Naive thymus-derived CD4-positive, alpha-beta T cell (primary cell): ENCODE measurements around the gene ZSCAN29. TPM values are rescaled to one million over a fixed set of nuclear protein-coding genes. Genes with fewer than 3 reads are reported as not detected.

Source experiments
- ATAC-seq: fragments of 150-1000 bp; cut with Tn5 transposase; 2 replicates; pipeline ENCODE4 v1.10.0; 2021; ENCODE audit warnings: mild to moderate bottlenecking, moderate library complexity
- CTCF ChIA-PET: fragments of 350-600 bp; sonication (Branson Sonifier 250); formaldehyde crosslinking; loops from one replicate; lab custom pipeline; 2021; ENCODE audit warnings: antibody characterized with exemption; lab: Charles Lee
- POLR2A ChIA-PET: fragments of 350-600 bp; sonication (Branson Sonifier 250); formaldehyde crosslinking; loops from one replicate; lab custom pipeline; 2021; ENCODE audit warnings: antibody characterized with exemption, inconsistent platforms; lab: Charles Lee
- DNase-seq, 9 donors: peaks; one replicate each; pipeline versions ENCODE4 v3.0.0 to v3.0.0-alpha.2; 2020 to 2022; ENCODE audit warnings: mixed read lengths in 1 of 9
- H3K27ac ChIP-seq: one replicate; pipeline ENCODE4 v1.7.0; 2013; ENCODE audit warnings: mild to moderate bottlenecking, low read depth, low read length, moderate library complexity
- H3K27me3 ChIP-seq, 2 donors: one replicate each; pipeline ENCODE4 v1.7.0; 2013; ENCODE audit warnings: low read length in 2 of 2, mild to moderate bottlenecking in 2 of 2, moderate library complexity in 2 of 2; ENCODE audit not compliant: control insufficient read depth in 2 of 2, insufficient read depth in 2 of 2
- H3K36me3 ChIP-seq, 3 experiments: 1 replicate in 2 of 3; 2 replicates in 1 of 3; pipeline ENCODE4 v1.7.0; 2013; ENCODE audit warnings: low read length in 3 of 3, mild to moderate bottlenecking in 3 of 3, moderate library complexity in 1 of 3; ENCODE audit not compliant: insufficient read depth in 3 of 3, control insufficient read depth in 2 of 3
- H3K4me1 ChIP-seq, 2 donors: one replicate each; pipeline ENCODE4 v1.7.0; 2013; ENCODE audit warnings: low read length in 2 of 2, mild to moderate bottlenecking in 2 of 2, moderate library complexity in 1 of 2; ENCODE audit not compliant: control insufficient read depth in 2 of 2, insufficient read depth in 2 of 2
- H3K4me3 ChIP-seq: 2 replicates; pipeline ENCODE4 v1.7.0; 2013; ENCODE audit warnings: mild to moderate bottlenecking, low read length
- H3K9me3 ChIP-seq, 3 experiments: 1 replicate in 2 of 3; 2 replicates in 1 of 3; pipeline ENCODE4 v1.7.0; 2013; ENCODE audit warnings: low read length in 3 of 3; ENCODE audit not compliant: control insufficient read depth in 2 of 3
- H3K27ac Mint-ChIP-seq, 9 donors: one replicate each; pipeline ENCODE4 v1.8.0; 2020 to 2022; ENCODE audit warnings: mixed read lengths in 9 of 9, mild to moderate bottlenecking in 8 of 9, moderate library complexity in 5 of 9, inconsistent platforms in 2 of 9
- H3K27me3 Mint-ChIP-seq, 5 donors: one replicate each; pipeline ENCODE4 v1.8.0; 2021 to 2022; ENCODE audit warnings: mixed read lengths in 5 of 5, mild to moderate bottlenecking in 1 of 5
- H3K36me3 Mint-ChIP-seq, 5 donors: one replicate each; pipeline ENCODE4 v1.8.0; 2020 to 2022; ENCODE audit warnings: mixed read lengths in 5 of 5, mild to moderate bottlenecking in 3 of 5, inconsistent platforms in 1 of 5
- H3K4me1 Mint-ChIP-seq, 7 donors: one replicate each; pipeline ENCODE4 v1.8.0; 2020 to 2022; ENCODE audit warnings: mixed read lengths in 7 of 7, mild to moderate bottlenecking in 3 of 7, inconsistent platforms in 1 of 7
- H3K4me3 Mint-ChIP-seq, 10 donors: one replicate each; pipeline ENCODE4 v1.8.0; 2020 to 2022; ENCODE audit warnings: mild to moderate bottlenecking in 10 of 10, mixed read lengths in 10 of 10, moderate library complexity in 6 of 10, inconsistent platforms in 2 of 10
- H3K9me3 Mint-ChIP-seq, 11 donors: one replicate each; pipeline ENCODE4 v1.8.0; 2020 to 2022; ENCODE audit warnings: mixed read lengths in 11 of 11, mild to moderate bottlenecking in 4 of 11, inconsistent platforms in 1 of 11, moderate library complexity in 1 of 11
- intact Hi-C, 2 donors: fragments of 100-400 bp; cut with micrococcal nuclease; formaldehyde crosslinking; loops; one replicate each; pipeline ENCODE4 v1.15.1; 2023
- polyA plus RNA-seq, 2 donors: library from polyadenylated mRNA; unstranded; fragments of 300-500 nt; fragmentation: Illumina TruSeq; gene quantifications; one replicate each; pipeline ENCODE4 v1.2.3, GENCODE V29; 2021
- total RNA-seq, 6 experiments: library from RNA in 5 of 6; stranded (reverse) in 5 of 6; gene quantifications; 1 replicate in 5 of 6; 2 replicates in 1 of 6; pipeline ENCODE4 v1.2.3 and lab custom pipeline; 2021 to 2026

Gene ZSCAN29
- total and polyA plus RNA-seq, 7 experiments from 2014 or later, result 3.1 to 36.9 (median 16.2) TPM

- no peaks in the 10 kb centered on the region for H3K4me1 ChIP-seq
- Mint-ChIP-seq H3K36me3 (no peaks in the 10 kb centered on the region), H3K4me1 (no peaks in the 10 kb centered on the region), H3K4me3 (no peak overlapping the region), H3K27ac (no peak overlapping the region), H3K9me3 (no peaks in the 10 kb centered on the region), H3K27me3 (peaks cover 10 to 41% (median 28%) of the 10 kb centered on the region in 5 donors)
- no peak overlapping the region for H3K4me3 ChIP-seq
- no peaks in the 10 kb centered on the region for H3K36me3 ChIP-seq
- H3K27me3 ChIP-seq, result no peaks in the 10 kb centered on the region
- no peak for DNase-seq
- no peaks in the 10 kb centered on the region for H3K9me3 ChIP-seq
- ChIA-PET CTCF (interaction anchor here (0.7 kb wide), 2 partner anchors 31 to 827 kb away, joined by 3 to 5 read pairs; no protein-coding TSS in a partner anchor), POLR2A (interaction anchor here (0.6 to 0.7 kb wide), 2 partner anchors 28 to 129 kb away, joined by 5 to 7 read pairs; no protein-coding TSS in a partner anchor)
- ATAC-seq, result no peak
- intact Hi-C loops, result no loop called here
- H3K27ac ChIP-seq, result no peak overlapping the region
These were observed 53.9 kb downstream of the ZSCAN29 start for GRCh38 chr15:43316971-43317346.

- no peak for ATAC-seq
- Mint-ChIP-seq H3K4me1 (peaks cover 0 to 2% (median 0%) of the 10 kb centered on the region in 7 donors), H3K36me3 (no peaks in the 10 kb centered on the region), H3K4me3 (no peak overlapping the region), H3K9me3 (no peaks in the 10 kb centered on the region), H3K27ac (no peak overlapping the region), H3K27me3 (peaks cover 10 to 47% (median 28%) of the 10 kb centered on the region in 5 donors)
- Histone ChIP-seq H3K36me3 (no peaks in the 10 kb centered on the region), H3K4me1 (no peaks in the 10 kb centered on the region), H3K27me3 (no peaks in the 10 kb centered on the region), H3K27ac (no peak overlapping the region), H3K9me3 (no peaks in the 10 kb centered on the region), H3K4me3 (no peak overlapping the region)
- ChIA-PET POLR2A (interaction anchor here (0.6 to 0.7 kb wide), 2 partner anchors 28 to 130 kb away, joined by 5 to 7 read pairs; no protein-coding TSS in a partner anchor), CTCF (interaction anchor here (0.7 kb wide), 2 partner anchors 31 to 827 kb away, joined by 3 to 5 read pairs; no protein-coding TSS in a partner anchor)
- no peak for DNase-seq
- intact Hi-C loops, result no loop called here
These were observed 54.5 kb downstream of the ZSCAN29 start for GRCh38 chr15:43316016-43316970.

GRCh38 chr15:43314171-43314570 lies 56.7 kb downstream of the ZSCAN29 start:
- Histone ChIP-seq H3K27me3 (no peaks in the 10 kb centered on the region), H3K4me1 (no peaks in the 10 kb centered on the region), H3K4me3 (no peak overlapping the region), H3K36me3 (no peaks in the 10 kb centered on the region), H3K27ac (no peak overlapping the region), H3K9me3 (no peaks in the 10 kb centered on the region)
- Mint-ChIP-seq H3K4me3 (no peak overlapping the region), H3K4me1 (peaks cover 0 to 2% (median 0%) of the 10 kb centered on the region in 7 donors), H3K36me3 (no peaks in the 10 kb centered on the region), H3K27me3 (peaks cover 19 to 58% (median 35%) of the 10 kb centered on the region in 5 donors), H3K9me3 (no peaks in the 10 kb centered on the region), H3K27ac (no peak overlapping the region)
- intact Hi-C loops, result no loop called here
- ChIA-PET CTCF (no interaction called here), POLR2A (no interaction called here)
- ATAC-seq (no peak), DNase-seq (no peak)

- no peak overlapping the region for H3K4me3 Mint-ChIP-seq
- H3K4me1 Mint-ChIP-seq, result peaks cover 0 to 2% (median 0%) of the 10 kb centered on the region in 7 donors
- no peak overlapping the region for H3K27ac Mint-ChIP-seq
These were observed 58.5 kb downstream of the ZSCAN29 start for GRCh38 chr15:43312378-43312777.

More at GRCh38 chr15:43312378-43312777, 58.5 kb downstream of the ZSCAN29 start:
- H3K9me3 ChIP-seq, result no peaks in the 10 kb centered on the region
- H3K27me3 ChIP-seq, result no peaks in the 10 kb centered on the region
- POLR2A ChIA-PET, result no interaction called here
- intact Hi-C loops, result no loop called here
- no peak overlapping the region for H3K4me3 ChIP-seq
- H3K27me3 Mint-ChIP-seq, result peaks cover 29 to 57% (median 43%) of the 10 kb centered on the region in 5 donors
- H3K9me3 Mint-ChIP-seq, result no peaks in the 10 kb centered on the region
- H3K4me1 ChIP-seq, result no peaks in the 10 kb centered on the region
- CTCF ChIA-PET, result no interaction called here
- H3K36me3 ChIP-seq, result no peaks in the 10 kb centered on the region
- no peaks in the 10 kb centered on the region for H3K36me3 Mint-ChIP-seq
- ATAC-seq, result no peak
- no peak for DNase-seq
- no peak overlapping the region for H3K27ac ChIP-seq

Other genes with a start within 250 kb of the ZSCAN29 start
- gene TMEM62, start 237.5 kb downstream of the ZSCAN29 start, total RNA-seq, result 10 to 100 TPM; 12.0 to 21.5 (median 17.7) TPM
- 1 to 10 TPM; 3.6 to 6.0 TPM for gene TMEM62, start 237.5 kb downstream of the ZSCAN29 start, polyA plus RNA-seq
- 100 to 1,000 TPM in 3 of 5 experiments, 10 to 100 TPM in 2; 72.3 to 110 (median 100) TPM for gene CCNDBP1, start 185.6 kb downstream of the ZSCAN29 start, total RNA-seq
- 100 to 1,000 TPM; 154 to 163 TPM for gene CCNDBP1, start 185.6 kb downstream of the ZSCAN29 start, polyA plus RNA-seq
- not detected for gene EPB42, start 150.0 kb downstream of the ZSCAN29 start, total RNA-seq
- gene EPB42, start 150.0 kb downstream of the ZSCAN29 start, polyA plus RNA-seq, result not detected
- under 1 TPM in 1 of 5 experiments, not detected in 4; 0.27 TPM for gene TGM5, start 104.1 kb downstream of the ZSCAN29 start, total RNA-seq
- gene TGM5, start 104.1 kb downstream of the ZSCAN29 start, polyA plus RNA-seq, result not detected
- not detected for gene TGM7, start 68.8 kb downstream of the ZSCAN29 start, total RNA-seq
- gene TGM7, start 68.8 kb downstream of the ZSCAN29 start, polyA plus RNA-seq, result not detected
- 10 to 100 TPM; 10.1 to 19.1 (median 15.0) TPM for gene LCMT2, start 40.5 kb downstream of the ZSCAN29 start, total RNA-seq
- gene LCMT2, start 40.5 kb downstream of the ZSCAN29 start, polyA plus RNA-seq, result 1 to 10 TPM; 2.9 to 6.2 TPM
- 10 to 100 TPM; 10.9 to 34.7 (median 17.7) TPM for gene TUBGCP4, start 58 bp upstream of the ZSCAN29 start, total RNA-seq
- gene TUBGCP4, start 58 bp upstream of the ZSCAN29 start, polyA plus RNA-seq, result 10 to 100 TPM in 1 of 2 donors, 1 to 10 TPM in 1; 7.7 to 15.0 TPM
- gene TP53BP1, start 122.1 kb upstream of the ZSCAN29 start, total RNA-seq, result 10 to 100 TPM; 34.5 to 41.6 (median 40.6) TPM
- 10 to 100 TPM in 1 of 2 donors, 1 to 10 TPM in 1; 9.3 to 13.5 TPM for gene TP53BP1, start 122.1 kb upstream of the ZSCAN29 start, polyA plus RNA-seq
- gene MAP1A, start 146.6 kb upstream of the ZSCAN29 start, total RNA-seq, result 10 to 100 TPM in 1 of 5 experiments, 1 to 10 TPM in 2, under 1 TPM in 2; 0.30 to 13.6 (median 1.4) TPM
- under 1 TPM; 0.22 to 0.24 TPM for gene MAP1A, start 146.6 kb upstream of the ZSCAN29 start, polyA plus RNA-seq
- 10 to 100 TPM; 30.9 to 66.0 (median 47.5) TPM for gene PPIP5K1, start 219.2 kb upstream of the ZSCAN29 start, total RNA-seq
- gene PPIP5K1, start 219.2 kb upstream of the ZSCAN29 start, polyA plus RNA-seq, result 1 to 10 TPM; 6.1 to 6.2 TPM
- not detected for gene CKMT1B, start 223.0 kb upstream of the ZSCAN29 start, total RNA-seq
- not detected for gene CKMT1B, start 223.0 kb upstream of the ZSCAN29 start, polyA plus RNA-seq
- gene STRC, start 247.8 kb upstream of the ZSCAN29 start, total RNA-seq, result 1 to 10 TPM in 3 of 5 experiments, under 1 TPM in 2; 0.56 to 3.9 (median 2.0) TPM
- not detected for gene STRC, start 247.8 kb upstream of the ZSCAN29 start, polyA plus RNA-seq